H9 (cell line): ENCODE measurements around the gene LRMDA. TPM values are rescaled to one million over a fixed set of nuclear protein-coding genes. Genes with fewer than 3 reads are reported as not detected.

Experiments used
- DNase-seq: peaks from one replicate; pipeline ENCODE4 v3.0.0-alpha.2; 2017
- H2AFZ ChIP-seq: one replicate; pipeline ENCODE4 v1.6.1; 2013; ENCODE audit warnings: mild to moderate bottlenecking, low read length, control low read depth, moderate library complexity
- H2AK5ac ChIP-seq: 2 replicates; pipeline ENCODE4 v1.6.1; 2013; ENCODE audit warnings: low read length, control low read depth, mixed read lengths; ENCODE audit not compliant: insufficient read length
- H2BK120ac ChIP-seq: one replicate; pipeline ENCODE4 v1.6.1; 2013; ENCODE audit warnings: low read depth, mild to moderate bottlenecking, low read length, control low read depth, inconsistent platforms; ENCODE audit not compliant: poor library complexity, severe bottlenecking
- H2BK12ac ChIP-seq: 2 replicates; pipeline ENCODE4 v1.6.1; 2013; ENCODE audit warnings: low read length, control low read depth, mixed read lengths, low read depth; ENCODE audit not compliant: insufficient read length
- H2BK15ac ChIP-seq: 2 replicates; pipeline ENCODE4 v1.6.1; 2013; ENCODE audit warnings: low read depth, low read length, control low read depth
- H2BK20ac ChIP-seq: one replicate; pipeline ENCODE4 v1.6.1; 2013; ENCODE audit warnings: low read depth, mild to moderate bottlenecking, low read length, control low read depth, inconsistent platforms; ENCODE audit not compliant: poor library complexity, severe bottlenecking
- H2BK5ac ChIP-seq: 2 replicates; pipeline ENCODE4 v1.6.1; 2013; ENCODE audit warnings: low read length, control low read depth, mixed read lengths; ENCODE audit not compliant: insufficient read length
- H3K14ac ChIP-seq: 2 replicates; pipeline ENCODE4 v1.6.1; 2013; ENCODE audit warnings: low read length, control low read depth; ENCODE audit not compliant: insufficient read depth
- H3K18ac ChIP-seq: 2 replicates; pipeline ENCODE4 v1.6.1; 2013; ENCODE audit warnings: low read depth, mild to moderate bottlenecking, mixed read lengths, low read length, control low read depth; ENCODE audit not compliant: insufficient read length
- H3K23ac ChIP-seq: 2 replicates; pipeline ENCODE4 v1.6.1; 2013; ENCODE audit warnings: low read length, control low read depth, mixed read lengths, low read depth; ENCODE audit not compliant: insufficient read length
- H3K23me2 ChIP-seq: 2 replicates; pipeline ENCODE4 v1.6.1; 2013; ENCODE audit warnings: low read depth, mild to moderate bottlenecking, mixed read lengths, low read length, control low read depth; ENCODE audit not compliant: insufficient read length, poor library complexity, severe bottlenecking
- H3K27ac ChIP-seq: 2 replicates; pipeline ENCODE4 v1.5.1; 2013; ENCODE audit warnings: low read length, control low read depth, mixed read lengths, low read depth; ENCODE audit not compliant: insufficient read length
- H3K27me3 ChIP-seq: 2 replicates; pipeline ENCODE4 v1.6.1; 2013; ENCODE audit warnings: low read length, control low read depth, inconsistent platforms; ENCODE audit not compliant: insufficient read depth
- H3K4ac ChIP-seq: 2 replicates; pipeline ENCODE4 v1.6.1; 2013; ENCODE audit warnings: low read depth, mild to moderate bottlenecking, control low read depth, inconsistent platforms, low read length, moderate library complexity
- H3K4me1 ChIP-seq: 2 replicates; pipeline ENCODE4 v1.6.1; 2013; ENCODE audit warnings: low read length, control low read depth, inconsistent platforms; ENCODE audit not compliant: insufficient read depth
- H3K4me2 ChIP-seq: 2 replicates; pipeline ENCODE4 v1.6.1; 2013; ENCODE audit warnings: low read length, control low read depth, mixed read lengths; ENCODE audit not compliant: insufficient read length, insufficient read depth
- H3K56ac ChIP-seq: 2 replicates; pipeline ENCODE4 v1.6.1; 2013; ENCODE audit warnings: low read depth, mild to moderate bottlenecking, mixed read lengths, low read length, control low read depth; ENCODE audit not compliant: insufficient read length
- H3K79me1 ChIP-seq: 2 replicates; pipeline ENCODE4 v1.6.1; 2013; ENCODE audit warnings: low read depth, mild to moderate bottlenecking, moderate library complexity, low read length, control low read depth, inconsistent platforms; ENCODE audit not compliant: insufficient read depth, poor library complexity, severe bottlenecking
- H3K79me2 ChIP-seq: 2 replicates; pipeline ENCODE4 v1.6.1; 2013; ENCODE audit warnings: low read length, control low read depth, inconsistent platforms; ENCODE audit not compliant: insufficient read depth
- H3K9ac ChIP-seq: 2 replicates; pipeline ENCODE4 v1.6.1; 2013; ENCODE audit warnings: low read length, control low read depth, mixed read lengths; ENCODE audit not compliant: insufficient read length; ENCODE audit errors: extremely low read depth
- H3K9me3 ChIP-seq: one replicate; pipeline ENCODE4 v1.6.1; 2013; ENCODE audit warnings: low read depth, low read length, inconsistent platforms; ENCODE audit not compliant: control insufficient read depth
- H3T11ph ChIP-seq: one replicate; pipeline ENCODE4 v1.6.1; 2013; ENCODE audit warnings: mild to moderate bottlenecking, low read length, control low read depth, inconsistent platforms
- H4K20me1 ChIP-seq: one replicate; pipeline ENCODE4 v1.6.1; 2013; ENCODE audit not compliant: control insufficient read depth, insufficient read length, insufficient read depth
- H4K5ac ChIP-seq: 2 replicates; pipeline ENCODE4 v1.6.1; 2013; ENCODE audit warnings: low read depth, mild to moderate bottlenecking, mixed read lengths, low read length, control low read depth; ENCODE audit not compliant: insufficient read length
- H4K8ac ChIP-seq: replicated peaks from 2 replicates; pipeline ENCODE4 v1.6.1; 2013; ENCODE audit warnings: low read length, control low read depth, mixed read lengths, low read depth; ENCODE audit not compliant: insufficient read length
- H4K91ac ChIP-seq: 2 replicates; pipeline ENCODE4 v1.6.1; 2013; ENCODE audit warnings: low read depth, mild to moderate bottlenecking, moderate library complexity, mixed read lengths, low read length, control low read depth; ENCODE audit not compliant: insufficient read length
- H3K27ac Mint-ChIP-seq, 3 experiments: 2 replicates in 2 of 3; 3 replicates in 1 of 3; pipeline ENCODE4 v1.8.0; 2020 to 2021; ENCODE audit warnings: mixed read lengths in 3 of 3, mild to moderate bottlenecking in 1 of 3, moderate library complexity in 1 of 3
- H3K27me3 Mint-ChIP-seq: 2 replicates; pipeline ENCODE4 v1.8.0; 2021; ENCODE audit warnings: low read depth, mild to moderate bottlenecking, moderate library complexity, mixed read lengths
- H3K36me3 Mint-ChIP-seq, 3 experiments: 2 replicates in 2 of 3; 3 replicates in 1 of 3; pipeline ENCODE4 v1.8.0; 2020 to 2021; ENCODE audit warnings: low read depth in 3 of 3, mixed read lengths in 3 of 3; ENCODE audit not compliant: insufficient read depth in 1 of 3
- H3K4me1 Mint-ChIP-seq, 2 experiments: 2 replicates each; pipeline ENCODE4 v1.8.0; 2020; ENCODE audit warnings: mixed read lengths in 2 of 2
- H3K4me3 Mint-ChIP-seq, 2 experiments: 2 replicates in 1 of 2; 3 replicates in 1 of 2; pipeline ENCODE4 v1.8.0; 2020 to 2021; ENCODE audit warnings: mild to moderate bottlenecking in 2 of 2, mixed read lengths in 2 of 2, moderate library complexity in 1 of 2
- H3K9me3 Mint-ChIP-seq, 2 experiments: 2 replicates in 1 of 2; 3 replicates in 1 of 2; pipeline ENCODE4 v1.8.0; 2020; ENCODE audit warnings: mild to moderate bottlenecking in 2 of 2, mixed read lengths in 2 of 2, moderate library complexity in 1 of 2
- WGBS: extraction: QIAGEN DNeasy Blood & Tissue Kit; methylation state at CpG from one replicate; pipeline ENCODE4 v1.1.7; 2013; ENCODE audit warnings: missing lambda C conversion rate, low lambda C conversion rate, mixed read lengths; ENCODE audit not compliant: insufficient read length; ENCODE audit errors: extremely low coverage; 5-methylcytosine and 5-hydroxymethylcytosine counted together
- total RNA-seq: library from RNA; stranded (reverse); gene quantifications from 2 replicates; pipeline ENCODE4 v1.2.1, GENCODE V29; 2021
- TF ChIP-seq, protein P1 (sequence below): fragments of 200-600 bp; sonication (generic); conservative IDR thresholded peaks from 3 replicates; pipeline ENCODE4 v1.8.0; 2021; ENCODE audit warnings: antibody characterized with exemption, mild to moderate bottlenecking

The LRMDA gene
- total RNA-seq, 1 experiment from 2014 or later: 1.8 TPM

DNA sequence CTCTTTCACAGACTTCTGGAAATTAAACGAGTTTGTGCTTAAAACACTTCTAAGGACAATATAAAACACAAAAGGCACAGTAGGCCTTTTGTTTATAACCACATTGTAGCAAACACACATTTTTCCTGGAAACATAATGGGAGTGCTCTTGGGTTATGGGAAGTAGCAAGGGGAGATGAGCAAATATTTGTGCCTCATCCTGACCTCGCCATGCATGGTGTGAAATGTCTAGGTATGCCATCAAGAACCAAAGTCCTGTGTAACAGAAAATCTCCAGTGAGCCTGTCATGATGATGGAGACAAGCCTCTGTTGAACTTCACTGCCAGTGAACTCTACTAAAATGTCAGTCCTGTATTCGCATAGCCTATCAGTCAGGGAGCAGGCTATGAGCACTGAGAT, 1029.6 kb downstream of the LRMDA start:
- Mint-ChIP-seq H3K9me3 (no peaks in the 10 kb centered on the region), H3K36me3 (peaks cover 0 to 3% (median 0%) of the 10 kb centered on the region in 3 experiments; a peak in 3 of 7 replicates), H3K27ac (no peak overlapping the region), H3K4me3 (no peak overlapping the region), H3K27me3 (no peaks in the 10 kb centered on the region; the same call in 1 of the 2 replicates), H3K4me1 (no peaks in the 10 kb centered on the region)
- no peak overlapping the region for H3K18ac ChIP-seq
- H2BK5ac ChIP-seq: no peak overlapping the region
- TF ChIP-seq, protein P1, sequence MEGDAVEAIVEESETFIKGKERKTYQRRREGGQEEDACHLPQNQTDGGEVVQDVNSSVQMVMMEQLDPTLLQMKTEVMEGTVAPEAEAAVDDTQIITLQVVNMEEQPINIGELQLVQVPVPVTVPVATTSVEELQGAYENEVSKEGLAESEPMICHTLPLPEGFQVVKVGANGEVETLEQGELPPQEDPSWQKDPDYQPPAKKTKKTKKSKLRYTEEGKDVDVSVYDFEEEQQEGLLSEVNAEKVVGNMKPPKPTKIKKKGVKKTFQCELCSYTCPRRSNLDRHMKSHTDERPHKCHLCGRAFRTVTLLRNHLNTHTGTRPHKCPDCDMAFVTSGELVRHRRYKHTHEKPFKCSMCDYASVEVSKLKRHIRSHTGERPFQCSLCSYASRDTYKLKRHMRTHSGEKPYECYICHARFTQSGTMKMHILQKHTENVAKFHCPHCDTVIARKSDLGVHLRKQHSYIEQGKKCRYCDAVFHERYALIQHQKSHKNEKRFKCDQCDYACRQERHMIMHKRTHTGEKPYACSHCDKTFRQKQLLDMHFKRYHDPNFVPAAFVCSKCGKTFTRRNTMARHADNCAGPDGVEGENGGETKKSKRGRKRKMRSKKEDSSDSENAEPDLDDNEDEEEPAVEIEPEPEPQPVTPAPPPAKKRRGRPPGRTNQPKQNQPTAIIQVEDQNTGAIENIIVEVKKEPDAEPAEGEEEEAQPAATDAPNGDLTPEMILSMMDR: no peak
- WGBS: no CpG with 5 or more reads among the region's 3 CpGs
- no peaks in the 10 kb centered on the region for H4K20me1 ChIP-seq
- no peak overlapping the region for H3K14ac ChIP-seq
- H2BK120ac ChIP-seq: no peak overlapping the region
- H3K79me2 ChIP-seq: no peaks in the 10 kb centered on the region
- no peak overlapping the region for H2AK5ac ChIP-seq
- no peak overlapping the region for H2BK12ac ChIP-seq
- H4K91ac ChIP-seq: no peak overlapping the region
- H3K4me1 ChIP-seq: no peaks in the 10 kb centered on the region
- no peaks in the 10 kb centered on the region for H3K23me2 ChIP-seq
- no peaks in the 10 kb centered on the region for H3K79me1 ChIP-seq
- H3T11ph ChIP-seq: no peak overlapping the region
- no peak overlapping the region for H4K8ac ChIP-seq
- no peak overlapping the region for H3K56ac ChIP-seq
- H2AFZ ChIP-seq: no peak overlapping the region
- no peak overlapping the region for H3K9ac ChIP-seq
- no peak overlapping the region for H2BK20ac ChIP-seq
- no peak overlapping the region for H3K23ac ChIP-seq
- no peaks in the 10 kb centered on the region for H3K27me3 ChIP-seq
- no peak overlapping the region for H3K4ac ChIP-seq
- no peaks in the 10 kb centered on the region for H3K9me3 ChIP-seq
- no peak overlapping the region for H2BK15ac ChIP-seq
- H3K27ac ChIP-seq: no peak overlapping the region
- no peak for DNase-seq
- H4K5ac ChIP-seq: no peak overlapping the region
- no peak overlapping the region for H3K4me2 ChIP-seq
